Skeletal muscle satellite cell (primary cell): ENCODE data around the gene SCARB1.

Source experiments
- H3K27me3 ChIP-seq: 2 replicates; pipeline ENCODE4 v1.7.0; 2013; ENCODE audit warnings: low read length; ENCODE audit not compliant: control insufficient read depth, insufficient read depth
- H3K36me3 ChIP-seq: 2 replicates; pipeline ENCODE4 v1.7.0; 2013; ENCODE audit warnings: mild to moderate bottlenecking, control low read depth, low read length; ENCODE audit not compliant: insufficient read depth
- H3K4me1 ChIP-seq: 2 replicates; pipeline ENCODE4 v1.7.0; 2013; ENCODE audit warnings: low read length; ENCODE audit not compliant: control insufficient read depth, insufficient read depth
- H3K4me2 ChIP-seq: 2 replicates; pipeline ENCODE4 v1.7.0; 2013; ENCODE audit warnings: mild to moderate bottlenecking, low read length
- H3K4me3 ChIP-seq: 2 replicates; pipeline ENCODE4 v1.7.0; 2013; ENCODE audit warnings: low read length
- H3K9ac ChIP-seq: 2 replicates; pipeline ENCODE4 v1.7.0; 2013; ENCODE audit warnings: mild to moderate bottlenecking, low read depth, low read length, moderate library complexity
- H3K9me3 ChIP-seq: replicated peaks from 2 replicates; pipeline ENCODE4 v1.7.0; 2013; ENCODE audit warnings: mild to moderate bottlenecking, control low read depth, low read length

Gene SCARB1

GRCh38 chr12:124821252-124822200, 42.1 kb downstream of the SCARB1 start:
- Histone ChIP-seq H3K4me3 (no peak overlapping the region), H3K36me3 (no peaks in the 10 kb centered on the region), H3K4me1 (no peaks in the 10 kb centered on the region), H3K4me2 (no peak overlapping the region), H3K27me3 (no peaks in the 10 kb centered on the region), H3K9ac (no peak overlapping the region), H3K9me3 (no peaks in the 10 kb centered on the region)

GRCh38 chr12:124820199-124820598, 43.5 kb downstream of the SCARB1 start:
- H3K9ac ChIP-seq, result no peak overlapping the region
- no peaks in the 10 kb centered on the region for H3K36me3 ChIP-seq
- H3K4me3 ChIP-seq, result no peak overlapping the region
- no peaks in the 10 kb centered on the region for H3K4me1 ChIP-seq
- no peaks in the 10 kb centered on the region for H3K9me3 ChIP-seq
- no peaks in the 10 kb centered on the region for H3K27me3 ChIP-seq
- H3K4me2 ChIP-seq, result no peak overlapping the region

- Histone ChIP-seq H3K4me2 (no peak overlapping the region), H3K9me3 (no peaks in the 10 kb centered on the region), H3K4me1 (no peaks in the 10 kb centered on the region), H3K4me3 (no peak overlapping the region), H3K36me3 (no peaks in the 10 kb centered on the region), H3K27me3 (no peaks in the 10 kb centered on the region), H3K9ac (no peak overlapping the region)
Measured at GRCh38 chr12:124819525-124819924, 44.1 kb downstream of the SCARB1 start.

- H3K4me2 ChIP-seq, result no peak overlapping the region
- H3K9me3 ChIP-seq, result no peaks in the 10 kb centered on the region
- H3K9ac ChIP-seq, result no peak overlapping the region
- no peaks in the 10 kb centered on the region for H3K27me3 ChIP-seq
- H3K4me1 ChIP-seq, result no peaks in the 10 kb centered on the region
- no peak overlapping the region for H3K4me3 ChIP-seq
- no peaks in the 10 kb centered on the region for H3K36me3 ChIP-seq
Measured at GRCh38 chr12:124819080-124819479, 44.6 kb downstream of the SCARB1 start.

GRCh38 chr12:124817076-124818000, 46.3 kb downstream of the SCARB1 start:
- no peaks in the 10 kb centered on the region for H3K27me3 ChIP-seq
- no peaks in the 10 kb centered on the region for H3K9me3 ChIP-seq
- no peaks in the 10 kb centered on the region for H3K4me1 ChIP-seq
- no peak overlapping the region for H3K4me3 ChIP-seq
- no peaks in the 10 kb centered on the region for H3K36me3 ChIP-seq
- H3K9ac ChIP-seq, result no peak overlapping the region
- no peak overlapping the region for H3K4me2 ChIP-seq

- Histone ChIP-seq H3K4me3 (no peak overlapping the region), H3K27me3 (no peaks in the 10 kb centered on the region), H3K9ac (no peak overlapping the region), H3K9me3 (no peaks in the 10 kb centered on the region), H3K36me3 (no peaks in the 10 kb centered on the region), H3K4me2 (no peak overlapping the region), H3K4me1 (no peaks in the 10 kb centered on the region)
Measured at GRCh38 chr12:124816295-124816854, 47.3 kb downstream of the SCARB1 start.

GRCh38 chr12:124814741-124815613, 48.7 kb downstream of the SCARB1 start:
- H3K9me3 ChIP-seq, result no peaks in the 10 kb centered on the region
- H3K4me1 ChIP-seq, result no peaks in the 10 kb centered on the region
- no peaks in the 10 kb centered on the region for H3K27me3 ChIP-seq
- no peaks in the 10 kb centered on the region for H3K36me3 ChIP-seq
- H3K4me2 ChIP-seq, result no peak overlapping the region
- H3K9ac ChIP-seq, result no peak overlapping the region
- H3K4me3 ChIP-seq, result no peak overlapping the region

GRCh38 chr12:124813782-124814181, 49.9 kb downstream of the SCARB1 start:
- H3K4me2 ChIP-seq, result no peak overlapping the region
- no peak overlapping the region for H3K9ac ChIP-seq
- H3K9me3 ChIP-seq, result no peaks in the 10 kb centered on the region
- H3K4me1 ChIP-seq, result peaks cover 3% of the 10 kb centered on the region
- no peak overlapping the region for H3K4me3 ChIP-seq
- no peaks in the 10 kb centered on the region for H3K36me3 ChIP-seq
- no peaks in the 10 kb centered on the region for H3K27me3 ChIP-seq

- H3K36me3 ChIP-seq, result no peaks in the 10 kb centered on the region
Measured at GRCh38 chr12:124812979-124813378, 50.7 kb downstream of the SCARB1 start.

GRCh38 chr12:124812356-124812755, 51.3 kb downstream of the SCARB1 start:
- no peaks in the 10 kb centered on the region for H3K36me3 ChIP-seq
- H3K27me3 ChIP-seq, result no peaks in the 10 kb centered on the region
- no peak overlapping the region for H3K9ac ChIP-seq
- no peak overlapping the region for H3K4me3 ChIP-seq
- peaks cover 3% of the 10 kb centered on the region for H3K4me1 ChIP-seq
- no peaks in the 10 kb centered on the region for H3K9me3 ChIP-seq
- H3K4me2 ChIP-seq, result no peak overlapping the region

More at GRCh38 chr12:124812979-124813378, 50.7 kb downstream of the SCARB1 start:
- Histone ChIP-seq H3K4me1 (peaks cover 3% of the 10 kb centered on the region), H3K4me2 (no peak overlapping the region), H3K9me3 (no peaks in the 10 kb centered on the region), H3K9ac (no peak overlapping the region), H3K4me3 (no peak overlapping the region), H3K27me3 (no peaks in the 10 kb centered on the region)
